NCI-H2171 treated with DMSO at 0.1 percent for 48 hours (cell line): ENCODE results near the gene NUDCD2.
"Not testable (repeated sequence)": the region's sequence is repeated elsewhere in the genome, so short reads cannot be mapped to it uniquely, and the experiment has no call there.

Experiments
- DNase-seq: peaks from one replicate; lab custom pipeline; 2025; lab: John Stamatoyannopoulos, UW

Gene NUDCD2

GRCh38 chr5:163426128-163426527 lies 33.8 kb downstream of the NUDCD2 start:
- DNase-seq, result not testable (repeated sequence)

GRCh38 chr5:163424836-163425235 lies 35.1 kb downstream of the NUDCD2 start:
- no peak for DNase-seq

- DNase-seq, result not testable (repeated sequence)
Measured at GRCh38 chr5:163415673-163416072, 44.2 kb downstream of the NUDCD2 start.

- DNase-seq, result no peak
Measured at GRCh38 chr5:163410505-163410904, 49.4 kb downstream of the NUDCD2 start.

GRCh38 chr5:163409384-163409783 lies 50.5 kb downstream of the NUDCD2 start:
- no peak for DNase-seq

- DNase-seq, result peak; percentile 47
Measured at GRCh38 chr5:163408311-163408923, 51.5 kb downstream of the NUDCD2 start.

- no peak for DNase-seq
Measured at GRCh38 chr5:163407034-163407655, 52.8 kb downstream of the NUDCD2 start.

GRCh38 chr5:163404364-163405173 lies 55.3 kb downstream of the NUDCD2 start:
- DNase-seq, result no peak

GRCh38 chr5:163402007-163402406 lies 57.9 kb downstream of the NUDCD2 start:
- DNase-seq, result no peak

GRCh38 chr5:163401271-163401670 lies 58.6 kb downstream of the NUDCD2 start:
- DNase-seq, result no peak

GRCh38 chr5:163399923-163400322 lies 60.0 kb downstream of the NUDCD2 start:
- no peak for DNase-seq

GRCh38 chr5:163397354-163397753 lies 62.5 kb downstream of the NUDCD2 start:
- DNase-seq, result no peak

- DNase-seq, result not testable (repeated sequence)
Measured at GRCh38 chr5:163396818-163397340, 63.0 kb downstream of the NUDCD2 start.
